NB4 (cell line): ENCODE measurements around the gene ALPK3.

Experiments used
- CTCF ChIP-seq: IDR thresholded peaks from one replicate; pipeline ENCODE4 v1.5.1; 2012; ENCODE audit warnings: low read depth, low read length
- MAX ChIP-seq: IDR thresholded peaks from 2 replicates; pipeline ENCODE4 v1.6.1; 2011; ENCODE audit warnings: low read depth, low read length
- MYC ChIP-seq: IDR thresholded peaks from 2 replicates; pipeline ENCODE4 v1.6.1; 2011; ENCODE audit warnings: low read depth, low read length
- POLR2A ChIP-seq: IDR thresholded peaks from 2 replicates; pipeline ENCODE4 v1.6.1; 2011; ENCODE audit warnings: mild to moderate bottlenecking; ENCODE audit not compliant: insufficient read length; ENCODE audit errors: extremely low read depth

GRCh38 chr15:84799511-84800187 lies 17.5 kb upstream of the ALPK3 start:
- no peak for TF ChIP-seq CTCF
- TF ChIP-seq POLR2A, result no peak
- no peak for TF ChIP-seq MYC
- TF ChIP-seq MAX, result no peak
